Measurements from ENCODE around the gene PPP1R13B.

- no peak for TF ChIP-seq CTCF (IDR thresholded peaks at IDR 0.05)
- no peak for TF ChIP-seq POLR2A (IDR thresholded peaks at IDR 0.05)
These were observed 578 bp downstream of the PPP1R13B start for GRCh38 chr14:103846543-103847450.

Data from adrenal gland (tissue), 5 donors.